ENCODE data around the gene POP5. TPM values are rescaled to one million over a fixed set of nuclear protein-coding genes. Genes with fewer than 3 reads are reported as not detected.

POP5 gene
- total RNA-seq, 1 experiment from 2014 or later = 64.0 TPM

DNA sequence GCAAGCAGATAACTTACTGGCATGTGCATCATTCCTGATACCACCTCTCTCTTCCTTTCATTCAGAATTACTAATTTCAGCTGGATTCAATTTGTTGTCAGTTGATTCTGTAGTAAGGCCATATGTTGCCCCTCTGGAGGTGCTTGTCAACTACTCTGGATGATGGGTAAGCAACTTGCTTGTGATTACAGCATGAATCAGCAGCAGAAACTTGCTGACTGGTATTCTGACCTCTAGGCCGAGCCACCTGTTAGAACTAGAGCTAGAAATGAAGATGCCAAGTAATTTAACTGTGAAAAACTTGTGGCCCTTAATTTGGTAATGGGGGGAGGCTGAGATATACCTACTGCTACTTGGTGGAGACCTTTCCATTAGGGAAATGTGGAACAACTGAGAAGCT is 41.9 kb downstream of the POP5 start:
- H2BK12ac ChIP-seq (ENCODE audit: insufficient read length, low read depth, low read length) = no peak overlapping the region
- H3K4me1 ChIP-seq (ENCODE audit: insufficient read depth, low read length) = no peaks in the 10 kb centered on the region
- H2BK5ac ChIP-seq (ENCODE audit: insufficient read length, low read length) = no peak overlapping the region
- no peaks in the 10 kb centered on the region for H3K9me3 ChIP-seq (ENCODE audit: control insufficient read depth, low read depth, low read length)
- no peak overlapping the region for H3K9ac ChIP-seq (ENCODE audit: extremely low read depth, insufficient read length, low read length)
- H3K23ac ChIP-seq (ENCODE audit: insufficient read length, low read depth, low read length) = no peak overlapping the region
- H3K14ac ChIP-seq (ENCODE audit: insufficient read depth, low read length) = no peak overlapping the region
- no peak overlapping the region for H2AK5ac ChIP-seq (ENCODE audit: insufficient read length, low read length)
- no peak overlapping the region for H4K5ac ChIP-seq (ENCODE audit: insufficient read length, low read depth, low read length)
- H3K23me2 ChIP-seq (ENCODE audit: insufficient read length, low read depth, low read length, poor library complexity, severe bottlenecking) = peaks cover 6% of the 10 kb centered on the region
- Mint-ChIP-seq H3K36me3 (ENCODE audit: insufficient read depth in 1 of 3, low read depth in 3 of 3) (peaks cover 12 to 45% (median 28%) of the 10 kb centered on the region in 3 experiments), H3K27ac (no peak overlapping the region; a peak in 1 of 7 replicates), H3K4me1 (peaks cover 18 to 33% of the 10 kb centered on the region in 2 experiments), H3K9me3 (no peaks in the 10 kb centered on the region), H3K4me3 (no peak overlapping the region), H3K27me3 (ENCODE audit: low read depth) (no peaks in the 10 kb centered on the region)
- no peak overlapping the region for H3K27ac ChIP-seq (ENCODE audit: insufficient read length, low read depth, low read length)
- no peak overlapping the region for H3K18ac ChIP-seq (ENCODE audit: insufficient read length, low read depth, low read length)
- H2BK20ac ChIP-seq (ENCODE audit: low read depth, low read length, poor library complexity, severe bottlenecking) = no peak overlapping the region
- DNase-seq = no peak
- H3T11ph ChIP-seq (ENCODE audit: low read length) = no peak overlapping the region
- peaks cover 47% of the 10 kb centered on the region; the same call in 1 of the 2 replicates for H3K79me2 ChIP-seq (ENCODE audit: insufficient read depth, low read length)
- H3K4ac ChIP-seq (ENCODE audit: low read depth, low read length) = no peak overlapping the region
- peaks cover 2% of the 10 kb centered on the region for H4K20me1 ChIP-seq (ENCODE audit: control insufficient read depth, insufficient read depth, insufficient read length)
- no peak overlapping the region for H4K8ac ChIP-seq (replicated peaks; ENCODE audit: insufficient read length, low read depth, low read length)
- H3K56ac ChIP-seq (ENCODE audit: insufficient read length, low read depth, low read length) = no peak overlapping the region
- no peak overlapping the region for H2BK15ac ChIP-seq (ENCODE audit: low read depth, low read length)
- no peak overlapping the region for H2BK120ac ChIP-seq (ENCODE audit: low read depth, low read length, poor library complexity, severe bottlenecking)
- H3K79me1 ChIP-seq (ENCODE audit: insufficient read depth, low read depth, low read length, poor library complexity, severe bottlenecking) = peaks cover 2% of the 10 kb centered on the region
- H2AFZ ChIP-seq (ENCODE audit: low read length) = no peak overlapping the region
- H4K91ac ChIP-seq (ENCODE audit: insufficient read length, low read depth, low read length) = no peak overlapping the region
- H3K4me2 ChIP-seq (ENCODE audit: insufficient read depth, insufficient read length, low read length) = no peak overlapping the region
- WGBS (ENCODE audit: extremely low coverage, insufficient read length, low lambda C conversion rate) = no CpG with 5 or more reads among the region's 1 CpG
- no peaks in the 10 kb centered on the region for H3K27me3 ChIP-seq (ENCODE audit: insufficient read depth, low read length)
- TF ChIP-seq, protein P1, sequence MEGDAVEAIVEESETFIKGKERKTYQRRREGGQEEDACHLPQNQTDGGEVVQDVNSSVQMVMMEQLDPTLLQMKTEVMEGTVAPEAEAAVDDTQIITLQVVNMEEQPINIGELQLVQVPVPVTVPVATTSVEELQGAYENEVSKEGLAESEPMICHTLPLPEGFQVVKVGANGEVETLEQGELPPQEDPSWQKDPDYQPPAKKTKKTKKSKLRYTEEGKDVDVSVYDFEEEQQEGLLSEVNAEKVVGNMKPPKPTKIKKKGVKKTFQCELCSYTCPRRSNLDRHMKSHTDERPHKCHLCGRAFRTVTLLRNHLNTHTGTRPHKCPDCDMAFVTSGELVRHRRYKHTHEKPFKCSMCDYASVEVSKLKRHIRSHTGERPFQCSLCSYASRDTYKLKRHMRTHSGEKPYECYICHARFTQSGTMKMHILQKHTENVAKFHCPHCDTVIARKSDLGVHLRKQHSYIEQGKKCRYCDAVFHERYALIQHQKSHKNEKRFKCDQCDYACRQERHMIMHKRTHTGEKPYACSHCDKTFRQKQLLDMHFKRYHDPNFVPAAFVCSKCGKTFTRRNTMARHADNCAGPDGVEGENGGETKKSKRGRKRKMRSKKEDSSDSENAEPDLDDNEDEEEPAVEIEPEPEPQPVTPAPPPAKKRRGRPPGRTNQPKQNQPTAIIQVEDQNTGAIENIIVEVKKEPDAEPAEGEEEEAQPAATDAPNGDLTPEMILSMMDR (conservative IDR thresholded peaks at IDR 0.05) = no peak

Measured in H9 (cell line).